Measurements from ENCODE around the gene CNPY4.

CNPY4 gene

GRCh38 chr7:100170101-100170897 lies 50.9 kb downstream of the CNPY4 start:
- no peak for DNase-seq

DNA sequence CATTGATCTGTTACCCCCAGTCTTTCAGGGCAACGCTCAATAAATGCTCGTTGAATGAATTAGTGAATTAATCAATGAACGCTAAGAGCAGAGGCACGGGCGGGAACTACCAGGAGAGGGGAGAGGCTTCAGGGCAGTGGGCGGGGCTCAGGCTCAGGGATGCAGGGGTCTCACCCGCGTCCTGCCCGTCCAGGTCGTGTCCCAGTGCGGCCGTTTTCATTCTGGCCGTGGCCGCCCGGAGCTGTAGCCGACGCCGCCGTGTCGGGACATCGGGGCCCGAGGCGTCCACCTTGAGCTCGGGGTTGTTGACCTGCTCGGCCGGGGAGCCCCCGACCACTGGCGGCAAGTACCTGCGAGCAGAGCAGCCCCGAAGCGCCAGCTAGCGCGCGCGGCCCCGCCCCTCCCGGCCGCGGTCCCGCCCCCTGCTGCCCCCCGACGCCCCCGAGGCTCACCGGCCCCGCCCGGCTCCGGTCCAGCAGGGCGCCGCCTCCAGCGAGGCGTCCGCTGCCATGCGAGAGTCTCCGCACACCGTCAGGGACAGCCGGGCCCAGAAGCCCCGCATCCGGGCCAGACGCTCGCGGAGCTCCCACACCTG lies 51.8 kb downstream of the CNPY4 start:
- no peak for DNase-seq

GRCh38 chr7:100171840-100172239 lies 52.4 kb downstream of the CNPY4 start:
- no peak for DNase-seq

GRCh38 chr7:100173806-100174495 lies 54.5 kb downstream of the CNPY4 start:
- no peak for DNase-seq

GRCh38 chr7:100174582-100174981 lies 55.1 kb downstream of the CNPY4 start:
- no peak for DNase-seq

All from activated naive CD4-positive, alpha-beta T cell (primary cell).